GM12878 (cell line): ENCODE data around the gene GPR75. TPM values are rescaled to one million over a fixed set of nuclear protein-coding genes. Genes with fewer than 3 reads are reported as not detected.

Experiments used
- ATAC-seq: fragments of 200-7000 bp; cut with Tn5 transposase; 3 replicates; pipeline ENCODE4 v1.9.1; 2020; ENCODE audit warnings: mild to moderate bottlenecking, moderate library complexity
- BruUV-seq: library from RNA; stranded (reverse); fragments of 400-500 nt; replicated peaks from 2 replicates; lab custom pipeline; 2021; lab: Mats Ljungman, UMichigan
- CTCF ChIA-PET: fragments of 300-600 bp; sonication (Branson Sonifier 250); formaldehyde crosslinking; extraction: SDS; loops from one replicate; lab custom pipeline; 2021; ENCODE audit warnings: inconsistent platforms; lab: Yijun Ruan, JAX
- POLR2A ChIA-PET: fragments of 350-600 bp; formaldehyde crosslinking; extraction: SDS; loops from one replicate; lab custom pipeline; 2021; ENCODE audit warnings: inconsistent platforms; lab: Charles Lee
- RAD21 ChIA-PET: fragments of 300-600 bp; sonication (Branson Sonifier 250); formaldehyde crosslinking; loops from one replicate; lab custom pipeline; 2023; ENCODE audit warnings: antibody characterized with exemption; ENCODE audit not compliant: unreplicated experiment; lab: Charles Lee
- SMC1A ChIA-PET: fragments of 300-600 bp; sonication (Branson Sonifier 250); formaldehyde crosslinking; loops from one replicate; lab custom pipeline; 2023; ENCODE audit not compliant: unreplicated experiment, uncharacterized antibody; lab: Charles Lee
- DNase-seq: peaks from one replicate; pipeline ENCODE4 v3.0.0-alpha.2; 2011; ENCODE audit warnings: low read depth, low spot score
- FAIRE-seq: peaks from 3 replicates; lab custom pipeline; 2011; peaks lifted over from hg19 to GRCh38; lab: Jason Lieb, UNC
- H2AFZ ChIP-seq: 2 replicates; pipeline ENCODE4 v1.6.0; 2011; ENCODE audit warnings: low read depth, low read length, control low read depth; ENCODE audit not compliant: control insufficient read depth
- H3K27ac ChIP-seq: 2 replicates; pipeline ENCODE4 v1.5.1; 2011; ENCODE audit warnings: control low read depth; ENCODE audit not compliant: control insufficient read depth, insufficient read depth
- H3K27me3 ChIP-seq, 2 experiments: replicated peaks in 1 of 2; 2 replicates each; pipeline versions ENCODE4 v1.6.0 to v1.6.1; 2011; ENCODE audit warnings: low read length in 1 of 2; ENCODE audit not compliant: control insufficient read depth in 2 of 2, insufficient read depth in 2 of 2
- H3K36me3 ChIP-seq, 2 experiments: 2 replicates each; pipeline ENCODE4 v1.5.1; 2011; ENCODE audit warnings: low read length in 1 of 2; ENCODE audit not compliant: control insufficient read depth in 2 of 2, insufficient read depth in 2 of 2
- H3K4me1 ChIP-seq: 2 replicates; pipeline ENCODE4 v1.6.1; 2011; ENCODE audit warnings: mild to moderate bottlenecking, low read length, moderate library complexity, mixed read lengths; ENCODE audit not compliant: control insufficient read depth, insufficient read depth
- H3K4me2 ChIP-seq: 2 replicates; pipeline ENCODE4 v1.6.0; 2011; ENCODE audit warnings: control low read depth; ENCODE audit not compliant: control insufficient read depth, insufficient read depth
- H3K4me3 ChIP-seq: fragments of 200-600 bp; sonication (generic); 2 replicates; pipeline ENCODE4 v1.5.1; 2016
- H3K79me2 ChIP-seq: 2 replicates; pipeline ENCODE4 v1.6.0; 2011; ENCODE audit warnings: low read length; ENCODE audit not compliant: control insufficient read depth, insufficient read depth
- H3K9ac ChIP-seq: 2 replicates; pipeline ENCODE4 v1.8.0; 2011; ENCODE audit warnings: low read length, control low read depth, mixed read lengths; ENCODE audit not compliant: control insufficient read depth, insufficient read depth
- H3K9me3 ChIP-seq: replicated peaks from 3 replicates; pipeline ENCODE4 v1.5.1; 2011; ENCODE audit warnings: mild to moderate bottlenecking, low read length; ENCODE audit not compliant: control insufficient read depth, insufficient read depth
- H4K20me1 ChIP-seq: 2 replicates; pipeline ENCODE4 v1.6.0; 2011; ENCODE audit not compliant: control insufficient read depth, insufficient read depth
- BACH1 ChIP-seq: fragments of 450-650 bp; IDR thresholded peaks from 2 replicates; pipeline ENCODE4 v1.6.1; 2017; ENCODE audit warnings: mild to moderate bottlenecking, borderline replicate concordance
- FOS ChIP-seq: IDR thresholded peaks from 3 replicates; pipeline ENCODE4 v1.6.1; 2011; ENCODE audit warnings: borderline replicate concordance; ENCODE audit not compliant: insufficient read length; ENCODE audit errors: extremely low read depth
- KAT2A ChIP-seq: conservative IDR thresholded peaks from 2 replicates; pipeline ENCODE4 v1.6.1; 2011; ENCODE audit warnings: low read depth, low read length; ENCODE audit not compliant: control insufficient read depth
- MEF2B ChIP-seq: fragments of 450-650 bp; IDR thresholded peaks from 2 replicates; pipeline ENCODE4 v1.6.1; 2018; ENCODE audit warnings: mild to moderate bottlenecking, moderate library complexity; ENCODE audit not compliant: partially characterized antibody, poor library complexity, severe bottlenecking
- MTA2 ChIP-seq: fragments of 450-650 bp; IDR thresholded peaks from 2 replicates; pipeline ENCODE4 v1.6.1; 2016; ENCODE audit warnings: low read depth, mild to moderate bottlenecking, moderate library complexity
- MTA3 ChIP-seq: IDR thresholded peaks from 2 replicates; pipeline ENCODE4 v1.6.1; 2012; ENCODE audit warnings: low read length, inconsistent platforms, borderline replicate concordance
- NBN ChIP-seq: fragments of 450-650 bp; IDR thresholded peaks from 2 replicates; pipeline ENCODE4 v1.6.1; 2016
- NFYA ChIP-seq: IDR thresholded peaks from 2 replicates; pipeline ENCODE4 v1.6.1; 2011; ENCODE audit warnings: low read depth, mild to moderate bottlenecking, low read length, improper control_type of control experiment, borderline replicate concordance
- PML ChIP-seq: IDR thresholded peaks from 2 replicates; pipeline ENCODE4 v1.6.1; 2012; ENCODE audit warnings: low read length, inconsistent platforms
- RAD51 ChIP-seq: fragments of 450-650 bp; IDR thresholded peaks from 2 replicates; pipeline ENCODE4 v1.6.1; 2016; ENCODE audit warnings: moderate library complexity, mild to moderate bottlenecking, inconsistent platforms
- SIX5 ChIP-seq: IDR thresholded peaks from 2 replicates; pipeline ENCODE4 v1.6.1; 2011; ENCODE audit warnings: mild to moderate bottlenecking, low read depth, low read length, moderate library complexity; ENCODE audit not compliant: severe bottlenecking
- SMC3 ChIP-seq: IDR thresholded peaks from 2 replicates; pipeline ENCODE4 v1.6.1; 2011; ENCODE audit warnings: low read length, improper control_type of control experiment, borderline replicate concordance
- SP1 ChIP-seq: IDR thresholded peaks from one replicate; pipeline ENCODE4 v1.6.1; 2011; ENCODE audit warnings: low read depth, low read length
- SPI1 ChIP-seq: IDR thresholded peaks from 2 replicates; pipeline ENCODE4 v1.6.1; 2011; ENCODE audit warnings: low read depth, mild to moderate bottlenecking, low read length, moderate library complexity, borderline replicate concordance; ENCODE audit not compliant: insufficient read depth
- SUZ12 ChIP-seq: fragments of 200-600 bp; sonication (generic); IDR thresholded peaks from one replicate; pipeline ENCODE4 v1.6.1; 2018; ENCODE audit warnings: antibody characterized with exemption, mild to moderate bottlenecking; ENCODE audit not compliant: unreplicated experiment
- YY1 ChIP-seq: IDR thresholded peaks from 2 replicates; pipeline ENCODE4 v1.6.1; 2011; ENCODE audit warnings: low read depth, mild to moderate bottlenecking, low read length
- ZNF207 ChIP-seq: fragments of 450-650 bp; IDR thresholded peaks from 2 replicates; pipeline ENCODE4 v1.6.1; 2014; ENCODE audit warnings: antibody characterized with exemption, mild to moderate bottlenecking, borderline replicate concordance
- in situ Hi-C: fragments of 300-500 bp; cut with MboI; formaldehyde crosslinking; loops from 9 replicates; pipeline ENCODE4 v1.14.3; 2018; ENCODE audit warnings: mixed read lengths
- intact Hi-C: fragments of 100-400 bp; cut with micrococcal nuclease; formaldehyde crosslinking; loops from one replicate; pipeline ENCODE4 v1.14.2; 2022; ENCODE audit not compliant: unreplicated experiment
- polyA plus RNA-seq, 11 experiments: library from polyadenylated mRNA; depleted of rRNA in 4 of 11; unstranded in 6 of 11; stranded (reverse) in 5 of 11; fragments of >200 nt; fragmentation: Nextera tagmentation in 4 of 11; fragmentation: Illumina TruSeq in 1 of 11; extraction: Ambion mirVana in 4 of 11; extraction: Trizol in 1 of 11; gene quantifications; 1 replicate in 1 of 11; 2 replicates in 10 of 11; pipeline versions ENCODE4 v1.2.1 to v1.2.3, GENCODE V29; 2011 to 2016; ENCODE audit warnings: inconsistent platforms in 2 of 11, missing spikeins in 2 of 11, low read depth in 1 of 11
- total RNA-seq, 4 experiments: library from RNA; depleted of rRNA in 3 of 4; stranded (reverse); fragments of >200 nt in 3 of 4; fragmentation: Illumina TruSeq in 1 of 4; extraction: Trizol in 1 of 4; gene quantifications; 2 replicates each; pipeline versions ENCODE4 v1.2.1 to v1.2.3, GENCODE V29; 2013 to 2021
- TF ChIP-seq, protein P1 (sequence below): fragments of 450-650 bp; IDR thresholded peaks from 2 replicates; pipeline ENCODE4 v1.6.1; 2017; ENCODE audit warnings: antibody characterized with exemption, mild to moderate bottlenecking, moderate library complexity

Gene GPR75
- total and polyA plus RNA-seq, 10 of the 15 experiments (the other 5 are each of a cell fraction or from before 2014, with no cell fraction given) = 0.02 to 3.5 (median 2.3) TPM; not detected in 2

DNA sequence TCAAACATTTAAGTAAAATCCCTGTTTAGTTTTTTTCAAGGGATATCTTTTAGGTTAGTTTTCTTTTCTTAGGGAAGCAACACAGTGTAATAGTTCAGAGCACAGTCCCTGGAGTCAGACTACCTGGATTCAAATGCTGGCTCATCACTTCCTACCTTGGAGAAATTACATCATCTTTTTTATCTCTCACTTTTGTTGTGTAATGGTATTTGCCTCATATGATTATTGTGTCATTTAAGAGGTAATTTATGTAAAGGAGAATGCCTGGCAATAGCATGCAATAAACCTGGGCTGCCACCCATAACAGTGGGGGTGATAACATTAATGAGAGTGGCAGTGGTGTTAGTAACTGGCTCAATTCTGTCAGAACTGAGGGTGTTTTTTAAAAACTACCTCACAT is 46.6 kb downstream of the GPR75 start:
- intact Hi-C loops (no loop called here), in situ Hi-C loops (no loop called here)
- Histone ChIP-seq H3K9me3 (no peaks in the 10 kb centered on the region), H3K9ac (no peak overlapping the region), H2AFZ (no peak overlapping the region), H4K20me1 (no peaks in the 10 kb centered on the region), H3K4me1 (no peaks in the 10 kb centered on the region), H3K4me3 (no peak overlapping the region), H3K27ac (no peak overlapping the region), H3K27me3 (no peaks in the 10 kb centered on the region), H3K79me2 (no peaks in the 10 kb centered on the region), H3K36me3 (no peaks in the 10 kb centered on the region; a peak in 2 of 4 replicates), H3K4me2 (no peak overlapping the region)
- BruUV-seq = no TSS peak
- ChIA-PET CTCF (interaction anchor here (0.6 kb wide), 1 partner anchor 63 kb away, joined by 3 read pairs; no protein-coding TSS in a partner anchor), POLR2A (no interaction called here), RAD21 (no interaction called here), SMC1A (no interaction called here)
- no peak for DNase-seq
- no peak for ATAC-seq
- no peak for TF ChIP-seq SIX5
- TF ChIP-seq FOS = no peak
- TF ChIP-seq PML = no peak
- no peak for TF ChIP-seq MTA2
- no peak for TF ChIP-seq SMC3
- no peak for TF ChIP-seq SP1
- TF ChIP-seq SPI1 = no peak
- TF ChIP-seq MEF2B = no peak
- no peak for TF ChIP-seq KAT2A
- no peak for TF ChIP-seq NBN
- TF ChIP-seq RAD51 = no peak
- TF ChIP-seq, protein P1, sequence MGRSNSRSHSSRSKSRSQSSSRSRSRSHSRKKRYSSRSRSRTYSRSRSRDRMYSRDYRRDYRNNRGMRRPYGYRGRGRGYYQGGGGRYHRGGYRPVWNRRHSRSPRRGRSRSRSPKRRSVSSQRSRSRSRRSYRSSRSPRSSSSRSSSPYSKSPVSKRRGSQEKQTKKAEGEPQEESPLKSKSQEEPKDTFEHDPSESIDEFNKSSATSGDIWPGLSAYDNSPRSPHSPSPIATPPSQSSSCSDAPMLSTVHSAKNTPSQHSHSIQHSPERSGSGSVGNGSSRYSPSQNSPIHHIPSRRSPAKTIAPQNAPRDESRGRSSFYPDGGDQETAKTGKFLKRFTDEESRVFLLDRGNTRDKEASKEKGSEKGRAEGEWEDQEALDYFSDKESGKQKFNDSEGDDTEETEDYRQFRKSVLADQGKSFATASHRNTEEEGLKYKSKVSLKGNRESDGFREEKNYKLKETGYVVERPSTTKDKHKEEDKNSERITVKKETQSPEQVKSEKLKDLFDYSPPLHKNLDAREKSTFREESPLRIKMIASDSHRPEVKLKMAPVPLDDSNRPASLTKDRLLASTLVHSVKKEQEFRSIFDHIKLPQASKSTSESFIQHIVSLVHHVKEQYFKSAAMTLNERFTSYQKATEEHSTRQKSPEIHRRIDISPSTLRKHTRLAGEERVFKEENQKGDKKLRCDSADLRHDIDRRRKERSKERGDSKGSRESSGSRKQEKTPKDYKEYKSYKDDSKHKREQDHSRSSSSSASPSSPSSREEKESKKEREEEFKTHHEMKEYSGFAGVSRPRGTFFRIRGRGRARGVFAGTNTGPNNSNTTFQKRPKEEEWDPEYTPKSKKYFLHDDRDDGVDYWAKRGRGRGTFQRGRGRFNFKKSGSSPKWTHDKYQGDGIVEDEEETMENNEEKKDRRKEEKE = no peak
- TF ChIP-seq MTA3 = no peak
- no peak for TF ChIP-seq SUZ12
- no peak for TF ChIP-seq ZNF207
- no peak for TF ChIP-seq YY1
- TF ChIP-seq BACH1 = no peak
- TF ChIP-seq NFYA = no peak
- no peak for FAIRE-seq
